DND-41 (cell line): Measurements from ENCODE around the gene NIPSNAP2.

Source experiments
- EZH2 ChIP-seq: IDR thresholded peaks from 3 replicates; pipeline ENCODE4 v1.6.1; 2012; ENCODE audit warnings: borderline replicate concordance, low read depth, mild to moderate bottlenecking, moderate library complexity, low read length, inconsistent platforms; ENCODE audit not compliant: severe bottlenecking
- TF ChIP-seq, protein P1 (sequence below): IDR thresholded peaks from 2 replicates; pipeline ENCODE4 v1.5.1; 2012; ENCODE audit warnings: borderline replicate concordance, low read length, moderate library complexity, mild to moderate bottlenecking; ENCODE audit not compliant: poor library complexity, severe bottlenecking; ENCODE audit errors: extremely low read depth

DNA sequence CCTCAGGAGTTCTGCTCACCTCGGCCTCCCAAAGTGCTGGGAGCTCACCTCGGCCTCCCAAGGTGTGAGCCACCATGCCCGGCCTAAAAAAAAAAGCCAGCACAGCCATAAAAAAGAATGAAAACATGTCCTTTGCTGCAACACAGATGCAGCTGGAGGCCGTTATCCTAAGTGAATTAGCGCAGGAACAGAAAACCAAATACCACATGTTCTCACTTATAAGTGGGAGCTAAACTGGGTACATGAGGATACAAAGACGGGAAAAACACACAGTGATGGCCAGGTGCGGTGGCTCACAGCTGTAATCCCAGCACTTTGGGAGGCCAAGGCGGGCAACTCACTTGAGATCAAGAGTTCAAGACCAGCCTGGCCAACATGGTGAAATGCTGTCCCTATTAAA lies 66.0 kb downstream of the NIPSNAP2 start:
- TF ChIP-seq, protein P1, sequence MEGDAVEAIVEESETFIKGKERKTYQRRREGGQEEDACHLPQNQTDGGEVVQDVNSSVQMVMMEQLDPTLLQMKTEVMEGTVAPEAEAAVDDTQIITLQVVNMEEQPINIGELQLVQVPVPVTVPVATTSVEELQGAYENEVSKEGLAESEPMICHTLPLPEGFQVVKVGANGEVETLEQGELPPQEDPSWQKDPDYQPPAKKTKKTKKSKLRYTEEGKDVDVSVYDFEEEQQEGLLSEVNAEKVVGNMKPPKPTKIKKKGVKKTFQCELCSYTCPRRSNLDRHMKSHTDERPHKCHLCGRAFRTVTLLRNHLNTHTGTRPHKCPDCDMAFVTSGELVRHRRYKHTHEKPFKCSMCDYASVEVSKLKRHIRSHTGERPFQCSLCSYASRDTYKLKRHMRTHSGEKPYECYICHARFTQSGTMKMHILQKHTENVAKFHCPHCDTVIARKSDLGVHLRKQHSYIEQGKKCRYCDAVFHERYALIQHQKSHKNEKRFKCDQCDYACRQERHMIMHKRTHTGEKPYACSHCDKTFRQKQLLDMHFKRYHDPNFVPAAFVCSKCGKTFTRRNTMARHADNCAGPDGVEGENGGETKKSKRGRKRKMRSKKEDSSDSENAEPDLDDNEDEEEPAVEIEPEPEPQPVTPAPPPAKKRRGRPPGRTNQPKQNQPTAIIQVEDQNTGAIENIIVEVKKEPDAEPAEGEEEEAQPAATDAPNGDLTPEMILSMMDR, result no peak
- no peak for TF ChIP-seq EZH2
